Measurements from ENCODE around the gene TANGO2.

- no peak for TF ChIP-seq CTCF (IDR thresholded peaks at IDR 0.05)
- no peak for TF ChIP-seq POLR2A (IDR thresholded peaks at IDR 0.05)
These were observed 16.5 kb downstream of the TANGO2 start for GRCh38 chr22:20037419-20037818.
